Left ventricle myocardium inferior (tissue), 1 donor: ENCODE results near the gene PITPNC1. TPM values are rescaled to one million over a fixed set of nuclear protein-coding genes. Genes with fewer than 3 reads are reported as not detected.

Source experiments
- DNase-seq: peaks from one replicate; pipeline ENCODE4 v3.0.0-alpha.2; 2020
- H3K27ac ChIP-seq: fragments of 200-600 bp; replicated peaks from 2 replicates; pipeline ENCODE4 v1.8.0; 2021
- H3K27me3 ChIP-seq: fragments of 200-600 bp; 2 replicates; pipeline ENCODE4 v1.8.0; 2021; ENCODE audit warnings: low read depth
- H3K36me3 ChIP-seq: fragments of 200-600 bp; 2 replicates; pipeline ENCODE4 v1.8.0; 2021
- H3K4me1 ChIP-seq: fragments of 200-600 bp; 2 replicates; pipeline ENCODE4 v1.8.0; 2021
- H3K4me3 ChIP-seq: fragments of 200-600 bp; 2 replicates; pipeline ENCODE4 v1.8.0; 2021; ENCODE audit warnings: mild to moderate bottlenecking, moderate library complexity
- H3K9me3 ChIP-seq: fragments of 200-600 bp; replicated peaks from 2 replicates; pipeline ENCODE4 v1.8.0; 2021
- intact Hi-C: fragments of 100-400 bp; cut with micrococcal nuclease; formaldehyde crosslinking; loops from one replicate; pipeline ENCODE4 v1.11.0; 2022
- total RNA-seq: library from RNA; stranded (reverse); fragmentation: NEBNext Ultra II Directional; extraction: Animal tissue kit (Norgen Biotek cat#: 25700); gene quantifications from one replicate; pipeline ENCODE4 v1.2.1, GENCODE V29; 2021
- TF ChIP-seq, protein P1 (sequence below): fragments of 200-600 bp; IDR thresholded peaks from 2 replicates; pipeline ENCODE4 v1.8.0; 2021; ENCODE audit warnings: antibody characterized with exemption, mild to moderate bottlenecking, borderline replicate concordance
- donor health status: DM: no; HTN: yes; CAD: no; lungs with severe emphysema.

The PITPNC1 gene
- total RNA-seq, 1 donor from 2014 or later, result 8.1 TPM

DNA sequence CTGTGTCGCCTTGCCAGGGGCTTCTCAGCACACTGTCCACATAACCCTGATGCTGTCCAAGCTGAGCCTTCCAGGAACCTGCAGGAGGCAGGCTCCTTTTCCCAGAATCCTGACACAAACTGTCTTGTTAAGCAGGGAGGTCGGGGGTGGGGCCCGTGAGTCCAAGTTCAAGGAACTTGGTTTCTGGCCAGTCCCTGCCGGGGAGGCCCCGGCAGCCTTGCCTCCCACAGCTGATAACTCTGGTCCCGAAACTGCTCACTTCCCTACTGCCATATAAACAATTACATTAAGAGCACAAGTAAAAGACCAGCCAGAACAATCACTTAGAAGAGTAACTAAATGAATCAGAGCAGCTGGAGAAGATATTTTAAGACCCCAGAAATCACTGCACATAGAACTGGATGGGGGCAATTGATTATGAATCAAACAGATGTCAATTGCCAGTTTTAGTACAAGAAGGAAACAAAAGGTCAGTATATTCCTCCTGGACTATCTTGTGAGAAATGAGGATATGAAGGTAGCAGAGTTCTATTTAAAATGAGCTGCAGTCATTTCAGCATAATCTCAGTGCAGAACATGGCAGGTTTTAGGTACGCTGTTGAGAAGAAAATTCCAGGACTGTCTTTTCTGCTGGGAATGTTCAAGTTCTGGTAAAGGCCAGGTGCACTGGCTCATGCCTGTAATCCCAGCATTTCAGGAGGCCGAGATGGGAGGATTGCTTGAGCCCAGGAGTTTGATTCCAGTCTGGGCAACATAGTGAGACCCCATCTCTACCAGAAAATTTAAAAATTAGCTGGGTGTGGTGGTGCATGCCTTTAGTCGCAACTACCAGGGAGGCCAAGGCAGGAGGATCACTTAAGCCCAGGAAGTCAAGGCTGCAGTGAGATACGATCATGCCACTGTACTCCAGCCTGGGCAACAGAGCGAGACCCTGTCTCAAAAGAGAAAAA is 169.8 kb downstream of the PITPNC1 start:
- H3K4me3 ChIP-seq, result no peak overlapping the region
- TF ChIP-seq, protein P1, sequence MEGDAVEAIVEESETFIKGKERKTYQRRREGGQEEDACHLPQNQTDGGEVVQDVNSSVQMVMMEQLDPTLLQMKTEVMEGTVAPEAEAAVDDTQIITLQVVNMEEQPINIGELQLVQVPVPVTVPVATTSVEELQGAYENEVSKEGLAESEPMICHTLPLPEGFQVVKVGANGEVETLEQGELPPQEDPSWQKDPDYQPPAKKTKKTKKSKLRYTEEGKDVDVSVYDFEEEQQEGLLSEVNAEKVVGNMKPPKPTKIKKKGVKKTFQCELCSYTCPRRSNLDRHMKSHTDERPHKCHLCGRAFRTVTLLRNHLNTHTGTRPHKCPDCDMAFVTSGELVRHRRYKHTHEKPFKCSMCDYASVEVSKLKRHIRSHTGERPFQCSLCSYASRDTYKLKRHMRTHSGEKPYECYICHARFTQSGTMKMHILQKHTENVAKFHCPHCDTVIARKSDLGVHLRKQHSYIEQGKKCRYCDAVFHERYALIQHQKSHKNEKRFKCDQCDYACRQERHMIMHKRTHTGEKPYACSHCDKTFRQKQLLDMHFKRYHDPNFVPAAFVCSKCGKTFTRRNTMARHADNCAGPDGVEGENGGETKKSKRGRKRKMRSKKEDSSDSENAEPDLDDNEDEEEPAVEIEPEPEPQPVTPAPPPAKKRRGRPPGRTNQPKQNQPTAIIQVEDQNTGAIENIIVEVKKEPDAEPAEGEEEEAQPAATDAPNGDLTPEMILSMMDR, result peak; percentile 39
- intact Hi-C loops, result no loop called here
- no peaks in the 10 kb centered on the region for H3K9me3 ChIP-seq
- no peaks in the 10 kb centered on the region for H3K27me3 ChIP-seq
- H3K36me3 ChIP-seq, result no peaks in the 10 kb centered on the region
- peaks cover 64% of the 10 kb centered on the region for H3K4me1 ChIP-seq
- H3K27ac ChIP-seq, result peak overlapping the region; percentile 41
- DNase-seq, result peak; percentile 60

DNA sequence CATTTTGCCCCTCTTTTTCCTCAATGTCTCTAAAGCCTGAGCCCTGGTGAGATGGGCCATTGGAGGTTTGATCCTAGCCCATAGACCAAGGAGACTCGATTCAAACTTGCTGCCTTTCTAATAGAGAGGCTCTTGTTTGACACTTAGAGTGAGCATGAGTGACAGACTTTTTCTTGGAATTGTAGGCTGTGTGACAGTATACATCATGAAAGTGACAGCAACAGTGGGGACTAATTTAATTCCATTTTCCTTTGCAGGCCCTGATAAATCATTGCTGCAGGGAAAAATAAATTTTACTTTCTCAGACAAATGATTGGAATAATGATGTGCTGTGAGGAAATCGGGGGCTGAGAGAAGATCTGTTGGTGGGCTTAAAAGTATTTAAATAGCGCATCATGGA is 171.6 kb downstream of the PITPNC1 start:
- TF ChIP-seq, protein P1, result no peak
- intact Hi-C loops, result no loop called here
- no peaks in the 10 kb centered on the region for H3K27me3 ChIP-seq

DNA sequence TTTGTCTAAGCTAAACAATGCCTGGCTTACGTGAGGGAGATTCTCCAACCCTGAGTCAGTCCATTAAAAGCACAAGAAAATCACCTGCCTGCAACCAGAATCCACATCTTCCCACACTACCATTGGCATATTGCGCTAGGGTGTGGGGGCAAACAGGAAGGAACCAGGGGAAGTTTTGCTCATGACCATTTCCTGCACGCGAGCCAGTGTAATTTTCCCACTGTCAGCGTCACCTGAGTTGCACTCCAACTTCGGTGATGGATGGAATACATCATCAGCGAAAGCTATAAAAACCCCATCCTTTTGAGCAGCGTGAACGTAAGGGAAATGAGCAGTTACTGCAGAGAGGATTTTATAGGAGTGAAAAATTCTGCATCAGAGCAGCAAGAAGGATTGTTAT is 172.7 kb downstream of the PITPNC1 start:
- H3K4me1 ChIP-seq, result peaks cover 58% of the 10 kb centered on the region
- no peaks in the 10 kb centered on the region for H3K36me3 ChIP-seq
- intact Hi-C loops, result no loop called here
- H3K9me3 ChIP-seq, result no peaks in the 10 kb centered on the region
- peak overlapping the region; percentile 49 for H3K27ac ChIP-seq
- no peak for DNase-seq
- TF ChIP-seq, protein P1, result no peak
- no peaks in the 10 kb centered on the region for H3K27me3 ChIP-seq
- H3K4me3 ChIP-seq, result no peak overlapping the region

More for the DNA sequence above, 171.6 kb downstream of the PITPNC1 start:
- DNase-seq, result no peak
- Histone ChIP-seq H3K27ac (no peak overlapping the region), H3K36me3 (no peaks in the 10 kb centered on the region), H3K4me1 (peaks cover 69% of the 10 kb centered on the region), H3K9me3 (no peaks in the 10 kb centered on the region), H3K4me3 (no peak overlapping the region)

DNA sequence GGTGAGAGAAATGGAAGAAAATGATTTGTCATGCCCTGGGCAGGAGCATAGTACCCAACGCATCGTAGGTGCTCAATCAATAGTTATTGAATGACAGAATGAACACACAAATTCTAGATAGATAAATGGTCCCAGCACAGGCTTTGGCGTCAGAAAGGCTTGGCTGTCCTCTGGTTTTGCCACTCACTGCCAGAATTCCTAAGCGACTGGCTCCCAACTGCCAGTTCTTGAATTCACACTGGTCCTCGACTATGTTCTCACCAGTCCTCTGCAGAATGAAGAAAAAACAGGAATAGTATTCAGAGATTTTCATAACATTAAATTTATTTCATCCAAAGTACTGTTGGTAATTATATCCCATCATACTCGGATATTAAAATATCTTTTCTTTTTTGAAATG is 177.6 kb downstream of the PITPNC1 start:
- H3K27me3 ChIP-seq, result no peaks in the 10 kb centered on the region
- no peak overlapping the region for H3K27ac ChIP-seq
- H3K9me3 ChIP-seq, result peaks cover 9% of the 10 kb centered on the region
- intact Hi-C loops, result no loop called here
- H3K4me3 ChIP-seq, result no peak overlapping the region
- TF ChIP-seq, protein P1, result no peak
- peaks cover 36% of the 10 kb centered on the region for H3K4me1 ChIP-seq
- no peak for DNase-seq
- no peaks in the 10 kb centered on the region for H3K36me3 ChIP-seq

DNA sequence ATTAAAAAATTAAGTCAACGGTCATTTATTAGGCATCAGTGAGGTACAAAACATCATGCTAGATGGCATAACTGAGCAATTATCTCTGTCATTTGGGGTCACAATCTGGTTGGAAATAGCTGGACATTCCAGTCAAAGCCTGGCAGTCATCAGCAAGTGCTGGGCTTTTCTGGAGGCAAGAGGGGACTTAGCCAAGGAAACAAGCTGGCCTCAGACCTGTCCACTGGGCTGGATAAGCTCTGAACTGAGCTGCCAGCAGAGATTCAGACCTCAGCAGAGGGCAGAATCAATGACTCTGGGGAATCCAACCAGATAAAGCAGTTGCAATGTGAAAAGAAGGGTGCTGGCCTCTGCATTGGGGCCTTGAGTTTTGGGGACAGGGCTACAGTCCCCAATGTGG is 178.8 kb downstream of the PITPNC1 start:
- H3K27me3 ChIP-seq, result no peaks in the 10 kb centered on the region
- peaks cover 28% of the 10 kb centered on the region for H3K4me1 ChIP-seq
- TF ChIP-seq, protein P1, result no peak
- no peak overlapping the region for H3K4me3 ChIP-seq
- intact Hi-C loops, result no loop called here
- H3K9me3 ChIP-seq, result peaks cover 9% of the 10 kb centered on the region
- H3K27ac ChIP-seq, result peak overlapping the region; percentile 15
- DNase-seq, result no peak
- no peaks in the 10 kb centered on the region for H3K36me3 ChIP-seq
